Liver (tissue), 9 donors: Measurements from ENCODE around the gene FAM76B. TPM values are rescaled to one million over a fixed set of nuclear protein-coding genes. Genes with fewer than 3 reads are reported as not detected.

Source experiments
- DNase-seq: peaks from one replicate; pipeline ENCODE4 v3.0.0-alpha.2; 2017; ENCODE audit warnings: low spot score
- H3K27ac ChIP-seq, 2 donors: one replicate each; pipeline ENCODE4 v1.7.0; 2013; ENCODE audit warnings: inconsistent platforms in 2 of 2, low read length in 2 of 2, control low read depth in 1 of 2, low read depth in 1 of 2, mild to moderate bottlenecking in 1 of 2
- H3K27me3 ChIP-seq, 4 donors: one replicate each; pipeline versions ENCODE4 v1.6.1 to v1.7.0; 2013; ENCODE audit warnings: low read length in 3 of 4, inconsistent platforms in 1 of 4, mild to moderate bottlenecking in 1 of 4, moderate library complexity in 1 of 4; ENCODE audit not compliant: control insufficient read depth in 4 of 4, insufficient read depth in 4 of 4
- H3K36me3 ChIP-seq, 4 donors: one replicate each; pipeline versions ENCODE4 v1.6.1 to v1.7.0; 2013; ENCODE audit warnings: low read length in 3 of 4, mild to moderate bottlenecking in 3 of 4, low read depth in 1 of 4, moderate library complexity in 1 of 4; ENCODE audit not compliant: control insufficient read depth in 4 of 4, insufficient read depth in 3 of 4
- H3K4me1 ChIP-seq, 4 donors: one replicate each; pipeline versions ENCODE4 v1.6.1 to v1.7.0; 2013; ENCODE audit warnings: low read length in 3 of 4, mild to moderate bottlenecking in 3 of 4, moderate library complexity in 1 of 4; ENCODE audit not compliant: control insufficient read depth in 4 of 4, insufficient read depth in 4 of 4
- H3K4me3 ChIP-seq, 3 donors: one replicate each; pipeline versions ENCODE4 v1.6.1 to v1.7.0; 2013; ENCODE audit warnings: low read length in 3 of 3, control low read depth in 1 of 3, low read depth in 1 of 3, mild to moderate bottlenecking in 1 of 3
- H3K9ac ChIP-seq, 2 donors: one replicate each; pipeline ENCODE4 v1.7.0; 2013; ENCODE audit warnings: low read length in 2 of 2, mild to moderate bottlenecking in 2 of 2, moderate library complexity in 2 of 2, control low read depth in 1 of 2, low read depth in 1 of 2
- H3K9me3 ChIP-seq, 4 donors: one replicate each; pipeline versions ENCODE4 v1.6.1 to v1.7.0; 2013; ENCODE audit warnings: low read length in 3 of 4; ENCODE audit not compliant: control insufficient read depth in 4 of 4
- FOXA2 ChIP-seq: IDR thresholded peaks from 2 replicates; pipeline ENCODE4 v1.6.1; 2016; ENCODE audit warnings: antibody characterized with exemption
- GABPA ChIP-seq, 2 donors: IDR thresholded peaks in 1 of 2; conservative IDR thresholded peaks in 1 of 2; 2 replicates each; pipeline ENCODE4 v1.6.1; 2016; ENCODE audit warnings: antibody characterized with exemption in 2 of 2, mild to moderate bottlenecking in 1 of 2, moderate library complexity in 1 of 2
- HNF4A ChIP-seq, 2 donors: conservative IDR thresholded peaks; 2 replicates each; pipeline ENCODE4 v1.6.1; 2016; ENCODE audit warnings: antibody characterized with exemption in 2 of 2, mild to moderate bottlenecking in 2 of 2
- HNF4G ChIP-seq: IDR thresholded peaks from 2 replicates; pipeline ENCODE4 v1.6.1; 2016; ENCODE audit warnings: antibody characterized with exemption
- JUND ChIP-seq, 2 donors: IDR thresholded peaks; 2 replicates each; pipeline ENCODE4 v1.6.1; 2016; ENCODE audit warnings: antibody characterized with exemption in 2 of 2
- NR2F2 ChIP-seq: IDR thresholded peaks from 2 replicates; pipeline ENCODE4 v1.6.1; 2016; ENCODE audit warnings: antibody characterized with exemption
- RXRA ChIP-seq, 2 donors: IDR thresholded peaks; 2 replicates each; pipeline ENCODE4 v1.6.1; 2017 to 2018; ENCODE audit warnings: antibody characterized with exemption in 2 of 2, mild to moderate bottlenecking in 1 of 2
- SP1 ChIP-seq: IDR thresholded peaks from 2 replicates; pipeline ENCODE4 v1.6.1; 2018; ENCODE audit warnings: antibody characterized with exemption, mild to moderate bottlenecking
- TAF1 ChIP-seq: conservative IDR thresholded peaks from 2 replicates; pipeline ENCODE4 v1.6.1; 2016; ENCODE audit warnings: antibody characterized with exemption, mild to moderate bottlenecking
- YY1 ChIP-seq: IDR thresholded peaks from 2 replicates; pipeline ENCODE4 v1.6.1; 2016; ENCODE audit warnings: antibody characterized with exemption, mild to moderate bottlenecking
- WGBS: extraction: QIAGEN DNeasy Blood & Tissue Kit; methylation state at CpG from one replicate; pipeline ENCODE4 v1.1.7; 2013; 5-methylcytosine and 5-hydroxymethylcytosine counted together
- polyA plus RNA-seq, 2 donors: library from polyadenylated mRNA; stranded (reverse) in 1 of 2; unstranded in 1 of 2; fragments of 200-250 nt in 1 of 2; fragments of >200 nt in 1 of 2; fragmentation: Nextera tagmentation in 1 of 2; extraction: Ambion mirVana in 1 of 2; gene quantifications; one replicate each; pipeline versions ENCODE4 v1.2.1 to v1.2.3, GENCODE V29; 2013 to 2015
- total RNA-seq, 2 donors: library from RNA; depleted of rRNA; stranded (reverse); fragments of >200 nt; gene quantifications; one replicate each; pipeline ENCODE4 v1.2.3, GENCODE V29; 2014
- TF ChIP-seq, protein P1 (sequence below): fragments of 150-350 bp; IDR thresholded peaks from 2 replicates; pipeline ENCODE4 v1.5.1; 2017; ENCODE audit warnings: improper control_type of control experiment, low read depth, low read length; ENCODE audit not compliant: missing input control
- TF ChIP-seq, protein P2 (sequence below): IDR thresholded peaks from 2 replicates; pipeline ENCODE4 v1.6.1; 2016; ENCODE audit warnings: antibody characterized with exemption
- TF ChIP-seq, protein P3 (sequence below): IDR thresholded peaks from 2 replicates; pipeline ENCODE4 v1.6.1; 2016; ENCODE audit warnings: antibody characterized with exemption, mild to moderate bottlenecking
- TF ChIP-seq, protein P4 (sequence below): IDR thresholded peaks from 2 replicates; pipeline ENCODE4 v1.6.1; 2016; ENCODE audit warnings: antibody characterized with exemption
- TF ChIP-seq, protein P5 (sequence below): IDR thresholded peaks from 2 replicates; pipeline ENCODE4 v1.6.1; 2016; ENCODE audit warnings: antibody characterized with exemption
- donor health status: healthy.
- donor health status: healthy.
- donor health status: healthy.
- donor health status: healthy.
- donor health status: healthy.

Gene FAM76B
- total and polyA plus RNA-seq, 4 donors: 5.0 to 62.9 (median 19.3) TPM

DNA sequence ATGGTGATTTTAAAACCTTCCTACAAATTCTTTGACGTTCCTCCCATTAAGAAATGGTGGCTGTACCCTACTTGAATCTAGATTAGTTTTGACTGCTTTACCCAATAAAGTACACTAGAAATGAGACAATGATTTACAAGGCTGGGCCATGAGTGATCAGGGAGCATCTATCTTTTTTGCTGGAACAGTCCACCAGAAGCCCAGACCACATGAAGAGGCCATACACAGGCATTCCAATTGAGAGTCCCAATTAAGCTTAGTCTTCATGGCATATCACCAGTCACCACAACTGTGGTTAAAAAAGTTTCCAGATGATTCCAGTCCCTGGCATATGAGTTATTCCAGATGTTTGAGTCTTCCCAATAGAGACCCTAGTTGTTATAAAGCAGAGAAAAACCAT, 39.5 kb downstream of the FAM76B start (continued):
- TF ChIP-seq, protein P1, sequence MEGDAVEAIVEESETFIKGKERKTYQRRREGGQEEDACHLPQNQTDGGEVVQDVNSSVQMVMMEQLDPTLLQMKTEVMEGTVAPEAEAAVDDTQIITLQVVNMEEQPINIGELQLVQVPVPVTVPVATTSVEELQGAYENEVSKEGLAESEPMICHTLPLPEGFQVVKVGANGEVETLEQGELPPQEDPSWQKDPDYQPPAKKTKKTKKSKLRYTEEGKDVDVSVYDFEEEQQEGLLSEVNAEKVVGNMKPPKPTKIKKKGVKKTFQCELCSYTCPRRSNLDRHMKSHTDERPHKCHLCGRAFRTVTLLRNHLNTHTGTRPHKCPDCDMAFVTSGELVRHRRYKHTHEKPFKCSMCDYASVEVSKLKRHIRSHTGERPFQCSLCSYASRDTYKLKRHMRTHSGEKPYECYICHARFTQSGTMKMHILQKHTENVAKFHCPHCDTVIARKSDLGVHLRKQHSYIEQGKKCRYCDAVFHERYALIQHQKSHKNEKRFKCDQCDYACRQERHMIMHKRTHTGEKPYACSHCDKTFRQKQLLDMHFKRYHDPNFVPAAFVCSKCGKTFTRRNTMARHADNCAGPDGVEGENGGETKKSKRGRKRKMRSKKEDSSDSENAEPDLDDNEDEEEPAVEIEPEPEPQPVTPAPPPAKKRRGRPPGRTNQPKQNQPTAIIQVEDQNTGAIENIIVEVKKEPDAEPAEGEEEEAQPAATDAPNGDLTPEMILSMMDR: no peak

DNA sequence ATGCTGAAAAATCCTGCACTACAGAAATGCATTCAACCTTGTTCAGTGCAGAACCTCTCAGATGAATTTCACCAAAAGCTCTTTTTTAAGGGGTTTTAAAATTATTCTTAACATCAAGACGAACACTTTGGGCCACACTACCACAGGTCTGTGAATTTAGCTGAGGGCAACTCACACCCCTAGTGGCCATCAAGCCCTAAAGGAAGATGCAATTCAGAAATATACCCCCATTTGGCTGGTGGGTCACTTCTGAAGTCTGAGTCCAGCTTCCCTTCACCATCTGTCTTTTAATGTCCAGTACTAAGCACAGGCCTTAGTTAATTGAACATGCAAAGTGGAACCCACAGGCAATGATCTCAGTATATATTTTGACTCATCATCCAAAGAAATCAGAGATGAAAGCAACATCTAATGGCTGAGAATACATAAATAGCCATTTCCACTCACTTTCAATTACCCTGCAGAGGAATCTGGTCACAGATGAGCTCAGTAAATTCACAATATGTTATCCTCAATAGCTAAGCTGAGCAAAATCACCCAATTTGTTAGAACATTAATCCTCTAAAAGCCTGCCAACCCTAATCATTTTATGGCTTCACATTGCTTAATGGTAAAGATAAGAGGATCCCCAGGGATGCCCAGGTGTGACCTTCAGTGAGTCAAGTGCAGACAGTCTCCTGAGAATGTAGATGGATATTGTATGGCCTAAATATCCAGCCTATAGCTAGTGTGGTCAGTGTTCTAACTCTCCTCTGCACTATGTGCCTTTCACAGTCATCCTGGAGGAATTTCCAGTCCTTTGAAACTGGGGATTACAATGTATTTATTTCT, 50.3 kb downstream of the FAM76B start:
- Histone ChIP-seq H3K27ac (no peak overlapping the region), H3K9me3 (no peaks in the 10 kb centered on the region), H3K36me3 (no peaks in the 10 kb centered on the region), H3K9ac (no peak overlapping the region), H3K27me3 (no peaks in the 10 kb centered on the region), H3K4me1 (no peaks in the 10 kb centered on the region), H3K4me3 (no peak overlapping the region)
- TF ChIP-seq JUND (IDR thresholded peaks at IDR 0.05): no peak
- no peak for TF ChIP-seq GABPA (IDR thresholded peaks at IDR 0.05 in 1 of 2, conservative IDR thresholded peaks at IDR 0.05 in 1 of 2)
- no peak for TF ChIP-seq RXRA (IDR thresholded peaks at IDR 0.05)
- no peak for TF ChIP-seq FOXA2
- no peak for TF ChIP-seq HNF4G
- TF ChIP-seq SP1: no peak
- TF ChIP-seq, protein P2, sequence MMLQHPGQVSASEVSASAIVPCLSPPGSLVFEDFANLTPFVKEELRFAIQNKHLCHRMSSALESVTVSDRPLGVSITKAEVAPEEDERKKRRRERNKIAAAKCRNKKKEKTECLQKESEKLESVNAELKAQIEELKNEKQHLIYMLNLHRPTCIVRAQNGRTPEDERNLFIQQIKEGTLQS: no peak
- no peak for TF ChIP-seq YY1
- TF ChIP-seq NR2F2: no peak
- WGBS: 78% methylated on average over 1 of the region's 1 CpG
- no peak for DNase-seq

DNA sequence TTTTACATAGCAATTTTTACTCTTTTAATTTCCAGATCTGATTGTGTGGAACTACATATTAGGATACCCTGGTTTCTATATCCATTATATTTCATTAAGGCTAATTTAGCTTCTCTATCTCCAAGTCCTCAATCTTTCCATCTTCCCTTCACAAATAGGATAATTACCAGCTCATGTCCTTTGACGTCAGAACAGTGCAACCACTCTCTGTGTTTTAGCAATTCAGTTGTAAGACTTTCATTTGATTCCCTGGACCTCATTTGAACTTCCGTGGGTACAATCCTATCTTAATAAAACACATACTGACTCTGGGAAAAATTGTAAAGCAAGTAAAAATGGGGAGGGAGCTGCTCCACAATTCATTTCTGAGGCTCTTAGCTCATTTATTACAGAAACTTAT, 52.8 kb downstream of the FAM76B start:
- no peaks in the 10 kb centered on the region for H3K27me3 ChIP-seq
- WGBS: 70% methylated on average over 2 of the region's 2 CpGs
- DNase-seq: no peak
- H3K4me1 ChIP-seq: no peaks in the 10 kb centered on the region
- no peak overlapping the region for H3K27ac ChIP-seq
- no peaks in the 10 kb centered on the region for H3K36me3 ChIP-seq
- no peak overlapping the region for H3K4me3 ChIP-seq
- TF ChIP-seq HNF4A (conservative IDR thresholded peaks at IDR 0.05) (no peak), RXRA (IDR thresholded peaks at IDR 0.05) (no peak), SP1 (no peak), TAF1 (no peak)
- TF ChIP-seq, protein P3, sequence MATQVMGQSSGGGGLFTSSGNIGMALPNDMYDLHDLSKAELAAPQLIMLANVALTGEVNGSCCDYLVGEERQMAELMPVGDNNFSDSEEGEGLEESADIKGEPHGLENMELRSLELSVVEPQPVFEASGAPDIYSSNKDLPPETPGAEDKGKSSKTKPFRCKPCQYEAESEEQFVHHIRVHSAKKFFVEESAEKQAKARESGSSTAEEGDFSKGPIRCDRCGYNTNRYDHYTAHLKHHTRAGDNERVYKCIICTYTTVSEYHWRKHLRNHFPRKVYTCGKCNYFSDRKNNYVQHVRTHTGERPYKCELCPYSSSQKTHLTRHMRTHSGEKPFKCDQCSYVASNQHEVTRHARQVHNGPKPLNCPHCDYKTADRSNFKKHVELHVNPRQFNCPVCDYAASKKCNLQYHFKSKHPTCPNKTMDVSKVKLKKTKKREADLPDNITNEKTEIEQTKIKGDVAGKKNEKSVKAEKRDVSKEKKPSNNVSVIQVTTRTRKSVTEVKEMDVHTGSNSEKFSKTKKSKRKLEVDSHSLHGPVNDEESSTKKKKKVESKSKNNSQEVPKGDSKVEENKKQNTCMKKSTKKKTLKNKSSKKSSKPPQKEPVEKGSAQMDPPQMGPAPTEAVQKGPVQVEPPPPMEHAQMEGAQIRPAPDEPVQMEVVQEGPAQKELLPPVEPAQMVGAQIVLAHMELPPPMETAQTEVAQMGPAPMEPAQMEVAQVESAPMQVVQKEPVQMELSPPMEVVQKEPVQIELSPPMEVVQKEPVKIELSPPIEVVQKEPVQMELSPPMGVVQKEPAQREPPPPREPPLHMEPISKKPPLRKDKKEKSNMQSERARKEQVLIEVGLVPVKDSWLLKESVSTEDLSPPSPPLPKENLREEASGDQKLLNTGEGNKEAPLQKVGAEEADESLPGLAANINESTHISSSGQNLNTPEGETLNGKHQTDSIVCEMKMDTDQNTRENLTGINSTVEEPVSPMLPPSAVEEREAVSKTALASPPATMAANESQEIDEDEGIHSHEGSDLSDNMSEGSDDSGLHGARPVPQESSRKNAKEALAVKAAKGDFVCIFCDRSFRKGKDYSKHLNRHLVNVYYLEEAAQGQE: no peak
- TF ChIP-seq, protein P4, sequence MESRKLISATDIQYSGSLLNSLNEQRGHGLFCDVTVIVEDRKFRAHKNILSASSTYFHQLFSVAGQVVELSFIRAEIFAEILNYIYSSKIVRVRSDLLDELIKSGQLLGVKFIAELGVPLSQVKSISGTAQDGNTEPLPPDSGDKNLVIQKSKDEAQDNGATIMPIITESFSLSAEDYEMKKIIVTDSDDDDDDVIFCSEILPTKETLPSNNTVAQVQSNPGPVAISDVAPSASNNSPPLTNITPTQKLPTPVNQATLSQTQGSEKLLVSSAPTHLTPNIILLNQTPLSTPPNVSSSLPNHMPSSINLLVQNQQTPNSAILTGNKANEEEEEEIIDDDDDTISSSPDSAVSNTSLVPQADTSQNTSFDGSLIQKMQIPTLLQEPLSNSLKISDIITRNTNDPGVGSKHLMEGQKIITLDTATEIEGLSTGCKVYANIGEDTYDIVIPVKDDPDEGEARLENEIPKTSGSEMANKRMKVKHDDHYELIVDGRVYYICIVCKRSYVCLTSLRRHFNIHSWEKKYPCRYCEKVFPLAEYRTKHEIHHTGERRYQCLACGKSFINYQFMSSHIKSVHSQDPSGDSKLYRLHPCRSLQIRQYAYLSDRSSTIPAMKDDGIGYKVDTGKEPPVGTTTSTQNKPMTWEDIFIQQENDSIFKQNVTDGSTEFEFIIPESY: no peak
- TF ChIP-seq, protein P5, sequence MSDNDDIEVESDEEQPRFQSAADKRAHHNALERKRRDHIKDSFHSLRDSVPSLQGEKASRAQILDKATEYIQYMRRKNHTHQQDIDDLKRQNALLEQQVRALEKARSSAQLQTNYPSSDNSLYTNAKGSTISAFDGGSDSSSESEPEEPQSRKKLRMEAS: no peak
- H3K9ac ChIP-seq: no peak overlapping the region
- H3K9me3 ChIP-seq: no peaks in the 10 kb centered on the region
